T-helper 17 cell (primary cell): Measurements from ENCODE around the gene SH2D1B. TPM values are rescaled to one million over a fixed set of nuclear protein-coding genes. Genes with fewer than 3 reads are reported as not detected.

ENCODE experiments used
- ATAC-seq: fragments of 150-1000 bp; cut with Tn5 transposase; 2 replicates; pipeline ENCODE4 v1.10.0; 2021; ENCODE audit warnings: mild to moderate bottlenecking, moderate library complexity
- DNase-seq, 3 donors: peaks; one replicate each; pipeline versions ENCODE4 v3.0.0 to v3.0.0-alpha.2; 2020 to 2021
- H3K9me3 ChIP-seq: one replicate; pipeline ENCODE4 v1.7.0; 2013; ENCODE audit warnings: low read length, mild to moderate bottlenecking; ENCODE audit not compliant: control insufficient read depth, poor library complexity, severe bottlenecking
- H3K27ac Mint-ChIP-seq: one replicate; pipeline ENCODE4 v1.8.0; 2022; ENCODE audit warnings: mild to moderate bottlenecking, moderate library complexity, mixed read lengths
- H3K27me3 Mint-ChIP-seq: one replicate; pipeline ENCODE4 v1.8.0; 2022; ENCODE audit warnings: mixed read lengths
- H3K36me3 Mint-ChIP-seq: one replicate; pipeline ENCODE4 v1.8.0; 2022; ENCODE audit warnings: low read depth, mixed read lengths
- H3K4me1 Mint-ChIP-seq: one replicate; pipeline ENCODE4 v1.8.0; 2022; ENCODE audit warnings: mild to moderate bottlenecking, mixed read lengths
- H3K4me3 Mint-ChIP-seq: one replicate; pipeline ENCODE4 v1.8.0; 2022; ENCODE audit warnings: mild to moderate bottlenecking, moderate library complexity, mixed read lengths
- total RNA-seq, 4 donors: library from RNA in 2 of 4; stranded (reverse) in 2 of 4; gene quantifications; one replicate each; pipeline ENCODE4 v1.2.3 and lab custom pipeline; 2022 to 2026

Gene SH2D1B
- total RNA-seq, 2 donors from 2014 or later = 0.13 to 0.22 TPM

DNA sequence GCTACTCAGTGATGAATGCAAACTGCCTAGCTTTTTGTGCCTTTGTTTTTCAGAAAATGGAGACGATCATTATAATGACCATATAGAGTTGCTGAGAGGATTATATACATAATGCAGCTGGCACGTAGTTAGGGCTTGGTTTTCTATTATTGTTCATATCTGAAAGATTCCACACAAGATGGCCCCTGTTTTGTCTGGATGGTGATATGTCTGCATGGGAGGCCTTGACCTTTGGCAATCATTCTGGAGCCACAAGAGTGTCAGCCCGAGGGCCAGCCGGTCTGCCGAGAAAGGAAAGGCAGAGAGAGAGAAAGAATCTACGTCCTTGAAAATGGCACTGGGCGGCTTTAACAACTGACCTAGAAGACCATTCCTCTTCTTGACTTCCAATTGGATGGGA is 5.7 kb upstream of the SH2D1B start:
- Mint-ChIP-seq H3K27me3 (peaks cover 56% of the 10 kb centered on the region), H3K36me3 (peaks cover 3% of the 10 kb centered on the region), H3K4me3 (no peak overlapping the region), H3K4me1 (no peaks in the 10 kb centered on the region), H3K27ac (no peak overlapping the region)
- no peaks in the 10 kb centered on the region for H3K9me3 ChIP-seq
- ATAC-seq (no peak), DNase-seq (no peak)

- DNase-seq (no peak), ATAC-seq (no peak)
- Mint-ChIP-seq H3K27ac (no peak overlapping the region), H3K27me3 (peaks cover 56% of the 10 kb centered on the region), H3K4me3 (no peak overlapping the region), H3K4me1 (no peaks in the 10 kb centered on the region), H3K36me3 (peaks cover 3% of the 10 kb centered on the region)
- no peaks in the 10 kb centered on the region for H3K9me3 ChIP-seq
These were observed 5.0 kb upstream of the SH2D1B start for GRCh38 chr1:162416909-162417308.

GRCh38 chr1:162416215-162416614 is 4.3 kb upstream of the SH2D1B start:
- H3K4me1 Mint-ChIP-seq = no peaks in the 10 kb centered on the region
- no peak for ATAC-seq
- H3K4me3 Mint-ChIP-seq = no peak overlapping the region
- H3K27me3 Mint-ChIP-seq = peaks cover 56% of the 10 kb centered on the region
- no peaks in the 10 kb centered on the region for H3K9me3 ChIP-seq
- DNase-seq = no peak
- H3K36me3 Mint-ChIP-seq = peaks cover 8% of the 10 kb centered on the region
- no peak overlapping the region for H3K27ac Mint-ChIP-seq

DNA sequence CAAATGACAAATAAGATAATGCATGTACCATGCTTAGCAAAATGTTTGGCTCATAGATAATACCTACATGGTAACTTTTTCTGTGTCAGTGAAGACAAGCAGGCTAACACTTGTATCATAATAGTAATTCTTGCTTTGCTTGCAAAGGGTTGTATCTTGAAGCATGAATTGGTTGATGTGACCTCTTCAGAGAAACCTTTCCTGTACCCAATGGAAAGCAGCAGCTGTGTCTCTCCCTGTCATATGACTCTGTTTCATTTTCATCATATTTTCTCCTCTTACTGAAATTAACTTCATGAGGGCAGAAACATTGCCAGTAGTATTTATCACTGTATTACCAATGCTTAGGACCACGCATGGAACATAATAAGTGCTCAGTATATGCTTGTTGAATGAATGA is 4.4 kb downstream of the SH2D1B start:
- no peak for ATAC-seq
- Mint-ChIP-seq H3K36me3 (peaks cover 7% of the 10 kb centered on the region), H3K27me3 (peaks cover 59% of the 10 kb centered on the region), H3K4me1 (peaks cover 5% of the 10 kb centered on the region), H3K27ac (no peak overlapping the region), H3K4me3 (no peak overlapping the region)
- no peak for DNase-seq
- H3K9me3 ChIP-seq = no peaks in the 10 kb centered on the region

GRCh38 chr1:162406811-162407210 is 5.1 kb downstream of the SH2D1B start:
- Mint-ChIP-seq H3K4me3 (no peak overlapping the region), H3K27ac (no peak overlapping the region)
- ATAC-seq = no peak

DNA sequence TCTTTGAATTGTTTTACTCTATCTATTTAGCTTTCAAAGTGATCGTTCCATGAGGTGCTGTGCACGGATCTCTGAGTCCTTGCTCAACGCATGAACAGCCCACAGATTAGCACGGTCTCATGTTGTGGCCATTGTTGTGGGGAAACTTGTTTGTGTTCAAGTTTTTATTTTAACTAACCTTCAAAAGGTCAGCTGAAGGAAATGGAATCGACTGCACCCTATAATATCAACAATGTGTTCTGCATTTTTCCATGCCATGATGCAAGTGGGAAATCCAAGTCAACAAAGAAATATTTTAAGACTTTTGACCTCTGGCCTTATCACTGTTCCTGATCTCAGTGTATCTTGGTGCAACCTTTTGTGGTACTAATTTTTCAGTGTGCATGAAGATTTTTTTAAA is 6.1 kb downstream of the SH2D1B start:
- Mint-ChIP-seq H3K36me3 (peaks cover 2% of the 10 kb centered on the region), H3K27ac (no peak overlapping the region), H3K4me1 (peaks cover 5% of the 10 kb centered on the region), H3K27me3 (peaks cover 52% of the 10 kb centered on the region), H3K4me3 (no peak overlapping the region)
- no peaks in the 10 kb centered on the region for H3K9me3 ChIP-seq
- DNase-seq = no peak
- no peak for ATAC-seq

More at GRCh38 chr1:162406811-162407210, 5.1 kb downstream of the SH2D1B start:
- Mint-ChIP-seq H3K27me3 (peaks cover 59% of the 10 kb centered on the region), H3K4me1 (peaks cover 5% of the 10 kb centered on the region), H3K36me3 (peaks cover 6% of the 10 kb centered on the region)
- H3K9me3 ChIP-seq = no peaks in the 10 kb centered on the region
- DNase-seq = no peak

DNA sequence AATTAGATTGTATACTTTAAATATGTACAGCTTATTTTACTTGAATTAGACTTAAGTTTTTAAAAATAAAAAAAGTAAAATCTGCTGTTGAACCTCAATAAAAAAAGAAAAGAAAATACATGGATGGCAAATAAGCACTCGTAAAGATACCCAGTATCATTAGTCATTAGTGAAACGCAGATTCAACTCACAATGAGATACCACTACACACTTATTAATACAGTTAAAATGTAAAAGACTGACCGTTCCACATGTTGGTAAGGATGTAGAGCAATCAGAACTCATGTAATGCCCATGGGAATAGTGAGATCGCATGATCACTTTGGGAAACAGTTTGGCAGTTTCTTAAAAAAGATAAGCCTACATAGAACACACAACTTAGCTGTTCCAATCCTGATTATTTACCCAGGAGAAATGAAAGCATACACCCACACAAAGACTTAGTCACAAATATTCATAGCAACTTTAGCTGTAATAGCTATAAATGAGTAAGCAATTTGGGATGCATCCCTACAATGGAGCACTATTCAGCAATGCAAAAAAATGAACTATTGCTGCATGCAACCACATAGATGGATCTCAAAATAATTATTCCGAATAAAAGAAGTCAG is 7.3 kb downstream of the SH2D1B start:
- no peak overlapping the region for H3K4me3 Mint-ChIP-seq
- DNase-seq (no peak), ATAC-seq (no peak)
- no peak overlapping the region for H3K27ac Mint-ChIP-seq
- peaks cover 2% of the 10 kb centered on the region for H3K36me3 Mint-ChIP-seq
- peaks cover 50% of the 10 kb centered on the region for H3K27me3 Mint-ChIP-seq
- no peaks in the 10 kb centered on the region for H3K9me3 ChIP-seq
- H3K4me1 Mint-ChIP-seq = peaks cover 5% of the 10 kb centered on the region

- no peaks in the 10 kb centered on the region for H3K36me3 Mint-ChIP-seq
These were observed 11.1 kb downstream of the SH2D1B start for GRCh38 chr1:162400790-162401355.

GRCh38 chr1:162398999-162399580 is 12.8 kb downstream of the SH2D1B start:
- Mint-ChIP-seq H3K27ac (no peak overlapping the region), H3K4me3 (no peak overlapping the region), H3K36me3 (no peaks in the 10 kb centered on the region), H3K4me1 (no peaks in the 10 kb centered on the region), H3K27me3 (peaks cover 58% of the 10 kb centered on the region)
- ATAC-seq = no peak
- H3K9me3 ChIP-seq = no peaks in the 10 kb centered on the region
- no peak for DNase-seq

More at GRCh38 chr1:162400790-162401355, 11.1 kb downstream of the SH2D1B start:
- no peaks in the 10 kb centered on the region for H3K9me3 ChIP-seq
- DNase-seq = no peak
- Mint-ChIP-seq H3K27me3 (peaks cover 61% of the 10 kb centered on the region), H3K27ac (no peak overlapping the region), H3K4me3 (no peak overlapping the region), H3K4me1 (no peaks in the 10 kb centered on the region)
- ATAC-seq = no peak

DNA sequence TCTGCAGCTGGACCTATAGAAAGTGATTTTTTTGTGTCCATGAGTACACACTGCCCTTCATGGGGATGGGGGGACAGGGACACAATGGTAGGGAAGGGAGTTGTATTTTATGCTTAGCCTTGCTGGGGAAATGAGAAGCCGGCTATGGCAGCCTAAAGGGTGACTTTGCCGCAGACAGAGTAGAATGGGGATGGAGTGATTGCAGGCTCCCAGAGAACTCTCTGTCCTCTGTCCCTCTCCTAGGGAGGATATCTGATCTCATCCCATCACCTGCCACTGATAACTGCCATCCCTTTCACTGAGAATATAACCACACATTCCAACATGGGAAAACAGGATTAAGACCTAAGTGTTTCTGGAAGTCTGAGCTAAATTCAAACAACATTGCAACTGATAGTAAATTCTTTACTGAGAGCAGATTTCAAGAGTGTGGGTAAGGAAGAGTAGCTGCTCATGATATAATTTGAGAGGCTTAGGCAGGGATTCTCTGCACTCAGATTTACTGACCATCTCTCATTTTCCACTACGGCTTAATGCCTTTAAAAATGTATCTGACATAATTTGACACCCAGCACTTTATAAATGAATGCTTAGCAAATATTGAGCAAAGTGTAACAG is 13.9 kb downstream of the SH2D1B start:
- Mint-ChIP-seq H3K4me3 (no peak overlapping the region), H3K36me3 (no peaks in the 10 kb centered on the region), H3K27ac (no peak overlapping the region), H3K4me1 (no peaks in the 10 kb centered on the region), H3K27me3 (peaks cover 53% of the 10 kb centered on the region)
- H3K9me3 ChIP-seq = no peaks in the 10 kb centered on the region
- DNase-seq (no peak), ATAC-seq (no peak)

GRCh38 chr1:162397039-162397448 is 14.9 kb downstream of the SH2D1B start:
- ATAC-seq (no peak), DNase-seq (no peak)
- no peak overlapping the region for H3K4me3 Mint-ChIP-seq
- H3K9me3 ChIP-seq = no peaks in the 10 kb centered on the region
- no peaks in the 10 kb centered on the region for H3K36me3 Mint-ChIP-seq
- no peak overlapping the region for H3K27ac Mint-ChIP-seq
- peaks cover 43% of the 10 kb centered on the region for H3K27me3 Mint-ChIP-seq
- H3K4me1 Mint-ChIP-seq = peaks cover 3% of the 10 kb centered on the region

- ATAC-seq (no peak), DNase-seq (no peak)
- Mint-ChIP-seq H3K4me3 (no peak overlapping the region), H3K27ac (no peak overlapping the region), H3K36me3 (no peaks in the 10 kb centered on the region), H3K4me1 (peaks cover 8% of the 10 kb centered on the region), H3K27me3 (peaks cover 41% of the 10 kb centered on the region)
- H3K9me3 ChIP-seq = no peaks in the 10 kb centered on the region
These were observed 15.6 kb downstream of the SH2D1B start for GRCh38 chr1:162396201-162396906.
